IMR-90 (cell line): ENCODE results near the gene RMDN2. TPM values are rescaled to one million over a fixed set of nuclear protein-coding genes. Genes with fewer than 3 reads are reported as not detected.

Experiments used
- ATAC-seq: fragments of 200-7000 bp; cut with Tn5 transposase; 2 replicates; pipeline ENCODE4 v1.9.1; 2020; ENCODE audit warnings: low read depth, mild to moderate bottlenecking, moderate library complexity
- BruUV-seq: library from RNA; stranded (reverse); fragments of 400-500 nt; replicated peaks from 2 replicates; lab custom pipeline; 2021; lab: Mats Ljungman, UMichigan
- CTCF ChIA-PET: fragments of 300-600 bp; formaldehyde crosslinking; extraction: SDS; loops from one replicate; lab custom pipeline; 2021; ENCODE audit warnings: antibody characterized with exemption; lab: Yijun Ruan, JAX
- POLR2A ChIA-PET: fragments of 300-600 bp; sonication (Branson Sonifier 250); formaldehyde crosslinking; loops from one replicate; lab custom pipeline; 2022; ENCODE audit warnings: antibody characterized with exemption; ENCODE audit not compliant: unreplicated experiment; lab: Charles Lee
- DNase-seq: peaks from one replicate; pipeline ENCODE4 v3.0.0; 2013
- H2AFZ ChIP-seq: replicated peaks from 2 replicates; pipeline ENCODE3; 2013; ENCODE audit warnings: low read length, mild to moderate bottlenecking; ENCODE audit not compliant: poor library complexity
- H2AK5ac ChIP-seq: 2 replicates; pipeline ENCODE4 v1.6.1; 2013; ENCODE audit warnings: low read depth, low read length, inconsistent platforms
- H2AK9ac ChIP-seq: replicated peaks from 2 replicates; pipeline ENCODE3; 2013; ENCODE audit warnings: mild to moderate bottlenecking, low read depth, low read length, moderate library complexity; ENCODE audit not compliant: poor library complexity
- H2BK120ac ChIP-seq: 2 replicates; pipeline ENCODE4 v1.6.1; 2013; ENCODE audit warnings: low read depth, low read length, inconsistent platforms
- H2BK15ac ChIP-seq: 3 replicates; pipeline ENCODE4 v1.6.1; 2013; ENCODE audit warnings: low read depth, low read length, inconsistent platforms
- H2BK20ac ChIP-seq: 2 replicates; pipeline ENCODE4 v1.6.1; 2013; ENCODE audit warnings: low read depth, mild to moderate bottlenecking, inconsistent platforms, low read length, moderate library complexity
- H2BK5ac ChIP-seq: 2 replicates; pipeline ENCODE4 v1.6.1; 2013; ENCODE audit warnings: mild to moderate bottlenecking, low read depth, low read length, inconsistent platforms; ENCODE audit not compliant: poor library complexity, severe bottlenecking
- H3K14ac ChIP-seq: replicated peaks from 2 replicates; pipeline ENCODE4 v1.6.1; 2013; ENCODE audit warnings: low read depth, low read length, inconsistent platforms
- H3K18ac ChIP-seq: 2 replicates; pipeline ENCODE4 v1.6.1; 2013; ENCODE audit warnings: low read depth, low read length, control low read depth
- H3K23ac ChIP-seq: 2 replicates; pipeline ENCODE4 v1.6.1; 2013; ENCODE audit warnings: low read depth, low read length, inconsistent platforms
- H3K27ac ChIP-seq: 2 replicates; pipeline ENCODE4 v1.5.1; 2013; ENCODE audit warnings: mild to moderate bottlenecking, control low read depth, low read length; ENCODE audit not compliant: insufficient read depth
- H3K27me3 ChIP-seq: 2 replicates; pipeline ENCODE4 v1.6.1; 2013; ENCODE audit warnings: low read length; ENCODE audit not compliant: control insufficient read depth, insufficient read depth
- H3K36me3 ChIP-seq: 2 replicates; pipeline ENCODE4 v1.6.1; 2013; ENCODE audit warnings: low read length, mixed read lengths; ENCODE audit not compliant: control insufficient read depth, insufficient read depth
- H3K4ac ChIP-seq: 2 replicates; pipeline ENCODE4 v1.6.1; 2013; ENCODE audit warnings: low read depth, low read length, inconsistent platforms
- H3K4me1 ChIP-seq: 2 replicates; pipeline ENCODE4 v1.6.1; 2013; ENCODE audit warnings: low read length, mixed read lengths; ENCODE audit not compliant: control insufficient read depth, insufficient read depth
- H3K4me2 ChIP-seq: 2 replicates; pipeline ENCODE4 v1.6.1; 2013; ENCODE audit warnings: low read depth, mild to moderate bottlenecking, control low read depth, low read length, moderate library complexity
- H3K4me3 ChIP-seq: 2 replicates; pipeline ENCODE4 v1.5.1; 2013; ENCODE audit warnings: low read depth, mild to moderate bottlenecking, control low read depth, low read length, moderate library complexity; ENCODE audit not compliant: insufficient read depth
- H3K56ac ChIP-seq: 2 replicates; pipeline ENCODE4 v1.6.1; 2013; ENCODE audit warnings: low read length, inconsistent platforms; ENCODE audit not compliant: insufficient read depth; ENCODE audit errors: extremely low read depth
- H3K79me1 ChIP-seq, 2 experiments: 2 replicates each; pipeline ENCODE4 v1.6.1; 2013; ENCODE audit warnings: low read length in 2 of 2, inconsistent platforms in 1 of 2, low read depth in 1 of 2
- H3K9ac ChIP-seq: 2 replicates; pipeline ENCODE4 v1.6.1; 2013; ENCODE audit warnings: low read depth, low read length, control low read depth
- H3K9me1 ChIP-seq: 2 replicates; pipeline ENCODE4 v1.6.1; 2013; ENCODE audit warnings: low read length, inconsistent platforms; ENCODE audit not compliant: insufficient read depth
- H3K9me3 ChIP-seq: 2 replicates; pipeline ENCODE4 v1.6.1; 2013; ENCODE audit warnings: low read length; ENCODE audit not compliant: control insufficient read depth, insufficient read depth
- H4K20me1 ChIP-seq: 2 replicates; pipeline ENCODE4 v1.6.1; 2013; ENCODE audit warnings: low read length, inconsistent platforms; ENCODE audit not compliant: insufficient read depth
- H4K5ac ChIP-seq: 2 replicates; pipeline ENCODE4 v1.6.1; 2013; ENCODE audit warnings: mild to moderate bottlenecking, low read depth, low read length, control low read depth
- H4K8ac ChIP-seq, 2 experiments: 2 replicates each; pipeline ENCODE4 v1.6.1; 2013; ENCODE audit warnings: low read depth in 2 of 2, low read length in 2 of 2, control low read depth in 1 of 2, inconsistent platforms in 1 of 2
- H4K91ac ChIP-seq: 2 replicates; pipeline ENCODE4 v1.6.1; 2013; ENCODE audit warnings: low read depth, low read length, inconsistent platforms; ENCODE audit not compliant: insufficient read depth
- BHLHE40 ChIP-seq: fragments of 150-350 bp; IDR thresholded peaks from 2 replicates; pipeline ENCODE4 v1.6.1; 2016; ENCODE audit warnings: mild to moderate bottlenecking, low read depth, low read length
- CHD1 ChIP-seq: IDR thresholded peaks from 2 replicates; pipeline ENCODE4 v1.6.1; 2012; ENCODE audit warnings: low read depth, low read length, improper control_type of control experiment
- ELK1 ChIP-seq: fragments of 150-350 bp; IDR thresholded peaks from 2 replicates; pipeline ENCODE4 v1.6.1; 2016; ENCODE audit warnings: low read depth, mild to moderate bottlenecking, low read length, moderate library complexity, borderline replicate concordance
- FOS ChIP-seq: fragments of 150-350 bp; IDR thresholded peaks from 2 replicates; pipeline ENCODE4 v1.6.1; 2016; ENCODE audit warnings: low read depth, low read length
- MAZ ChIP-seq: IDR thresholded peaks from 2 replicates; pipeline ENCODE4 v1.6.1; 2012; ENCODE audit warnings: low read depth, mild to moderate bottlenecking, low read length, improper control_type of control experiment, moderate library complexity, borderline replicate concordance
- NFE2L2 ChIP-seq: fragments of 150-350 bp; IDR thresholded peaks from 2 replicates; pipeline ENCODE4 v1.6.1; 2016; ENCODE audit warnings: low read depth, mild to moderate bottlenecking, low read length
- WGBS, 2 experiments: methylation state at CpG; one replicate each; pipeline versions ENCODE4 v1.1.5 to v1.1.7; 2013; ENCODE audit warnings: missing lambda C conversion rate in 2 of 2; ENCODE audit not compliant: insufficient read length in 1 of 2; ENCODE audit errors: extremely low coverage in 2 of 2; 5-methylcytosine and 5-hydroxymethylcytosine counted together
- dilution Hi-C: fragments of 300-500 bp; cut with HindIII; formaldehyde crosslinking; loops from one replicate; pipeline ENCODE4 v1.14.3; 2018; ENCODE audit warnings: low sequenced_read_pairs; ENCODE audit not compliant: unreplicated experiment
- in situ Hi-C: fragments of 300-500 bp; cut with MboI; formaldehyde crosslinking; loops from 3 replicates; pipeline ENCODE4 v1.14.3; 2019; ENCODE audit warnings: low sequenced_read_pairs, inconsistent platforms, mixed read lengths
- intact Hi-C: fragments of 100-400 bp; cut with micrococcal nuclease; formaldehyde crosslinking; loops from 2 replicates; pipeline ENCODE4 v1.10.0; 2022
- polyA plus RNA-seq, 3 experiments: library from polyadenylated mRNA; depleted of rRNA; stranded (reverse); fragments of >200 nt; gene quantifications; 2 replicates each; pipeline ENCODE4 v1.2.3, GENCODE V29; 2012; ENCODE audit warnings: low replicate concordance in 1 of 3
- total RNA-seq: library from RNA; depleted of rRNA; stranded (reverse); fragments of >200 nt; gene quantifications from 2 replicates; pipeline ENCODE4 v1.2.3, GENCODE V29; 2012
- TF ChIP-seq, protein P1 (sequence below): conservative IDR thresholded peaks from 2 replicates; pipeline ENCODE4 v1.5.1; 2012; ENCODE audit warnings: mild to moderate bottlenecking, low read depth, low read length, improper control_type of control experiment
- TF ChIP-seq, protein P2 (sequence below): fragments of 150-350 bp; IDR thresholded peaks from 2 replicates; pipeline ENCODE4 v1.6.1; 2017; ENCODE audit warnings: mild to moderate bottlenecking, antibody characterized with exemption, low read length, low read depth

RMDN2 gene
- total and polyA plus RNA-seq, 2 of the 4 experiments (the other 2 are of a cell fraction), result 2.3 to 3.0 TPM

- peak overlapping the region; percentile 10; the same call in 1 of the 2 replicates for H3K4me2 ChIP-seq
- no peak overlapping the region for H3K4me3 ChIP-seq
- ChIA-PET POLR2A (no interaction called here), CTCF (interaction anchor here (1.1 kb wide), 1 partner anchor 62 kb away, joined by 3 read pairs; no protein-coding TSS in a partner anchor)
- DNase-seq (peak; percentile 83), ATAC-seq (no peak)
- H4K8ac ChIP-seq, result no peak overlapping the region
- intact Hi-C loops (no loop called here), in situ Hi-C loops (no loop called here), dilution Hi-C loops (no loop called here)
- H3K79me1 ChIP-seq, result peaks cover 3 to 15% of the 10 kb centered on the region in 2 experiments; a peak in 2 of 4 replicates
- no peaks in the 10 kb centered on the region for H3K27me3 ChIP-seq
- WGBS, 2 experiments, result no CpG with 5 or more reads among the region's 5 CpGs
- no peak overlapping the region for H3K27ac ChIP-seq
- no peak overlapping the region for H3K18ac ChIP-seq
- no peak overlapping the region for H3K4ac ChIP-seq
- H2BK15ac ChIP-seq, result no peak overlapping the region
- H3K4me1 ChIP-seq, result peaks cover 7% of the 10 kb centered on the region
- H2AK9ac ChIP-seq, result no peak overlapping the region
- no peak overlapping the region for H3K23ac ChIP-seq
- no peak overlapping the region for H2BK120ac ChIP-seq
- H2BK20ac ChIP-seq, result no peak overlapping the region
- no TSS peak for BruUV-seq
- no peak overlapping the region for H3K14ac ChIP-seq
- no peaks in the 10 kb centered on the region for H4K20me1 ChIP-seq
- no peak overlapping the region for H2AFZ ChIP-seq
- H3K9me1 ChIP-seq, result peaks cover 3% of the 10 kb centered on the region; the same call in 1 of the 2 replicates
- no peak overlapping the region for H4K5ac ChIP-seq
- no peak overlapping the region for H4K91ac ChIP-seq
- peak overlapping the region; percentile 35 for H2BK5ac ChIP-seq
- H3K56ac ChIP-seq, result no peak overlapping the region
- no peak for TF ChIP-seq FOS
- no peak for TF ChIP-seq NFE2L2
- TF ChIP-seq CHD1, result no peak
- TF ChIP-seq, protein P1, sequence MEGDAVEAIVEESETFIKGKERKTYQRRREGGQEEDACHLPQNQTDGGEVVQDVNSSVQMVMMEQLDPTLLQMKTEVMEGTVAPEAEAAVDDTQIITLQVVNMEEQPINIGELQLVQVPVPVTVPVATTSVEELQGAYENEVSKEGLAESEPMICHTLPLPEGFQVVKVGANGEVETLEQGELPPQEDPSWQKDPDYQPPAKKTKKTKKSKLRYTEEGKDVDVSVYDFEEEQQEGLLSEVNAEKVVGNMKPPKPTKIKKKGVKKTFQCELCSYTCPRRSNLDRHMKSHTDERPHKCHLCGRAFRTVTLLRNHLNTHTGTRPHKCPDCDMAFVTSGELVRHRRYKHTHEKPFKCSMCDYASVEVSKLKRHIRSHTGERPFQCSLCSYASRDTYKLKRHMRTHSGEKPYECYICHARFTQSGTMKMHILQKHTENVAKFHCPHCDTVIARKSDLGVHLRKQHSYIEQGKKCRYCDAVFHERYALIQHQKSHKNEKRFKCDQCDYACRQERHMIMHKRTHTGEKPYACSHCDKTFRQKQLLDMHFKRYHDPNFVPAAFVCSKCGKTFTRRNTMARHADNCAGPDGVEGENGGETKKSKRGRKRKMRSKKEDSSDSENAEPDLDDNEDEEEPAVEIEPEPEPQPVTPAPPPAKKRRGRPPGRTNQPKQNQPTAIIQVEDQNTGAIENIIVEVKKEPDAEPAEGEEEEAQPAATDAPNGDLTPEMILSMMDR, result no peak
- no peak for TF ChIP-seq ELK1
- TF ChIP-seq, protein P2, sequence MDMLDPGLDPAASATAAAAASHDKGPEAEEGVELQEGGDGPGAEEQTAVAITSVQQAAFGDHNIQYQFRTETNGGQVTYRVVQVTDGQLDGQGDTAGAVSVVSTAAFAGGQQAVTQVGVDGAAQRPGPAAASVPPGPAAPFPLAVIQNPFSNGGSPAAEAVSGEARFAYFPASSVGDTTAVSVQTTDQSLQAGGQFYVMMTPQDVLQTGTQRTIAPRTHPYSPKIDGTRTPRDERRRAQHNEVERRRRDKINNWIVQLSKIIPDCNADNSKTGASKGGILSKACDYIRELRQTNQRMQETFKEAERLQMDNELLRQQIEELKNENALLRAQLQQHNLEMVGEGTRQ, result no peak
- no peak for TF ChIP-seq BHLHE40
- TF ChIP-seq MAZ, result peak; percentile 45; the same call in 1 of the 2 replicates
- H3K36me3 ChIP-seq, result no peaks in the 10 kb centered on the region
- H3K9me3 ChIP-seq, result no peaks in the 10 kb centered on the region
- H2AK5ac ChIP-seq, result no peak overlapping the region
- no peak overlapping the region for H3K9ac ChIP-seq
Observed at GRCh38 chr2:37920570-37920969, 4.5 kb upstream of the RMDN2 start.
